Keratinocyte (primary cell): ENCODE measurements around the gene ABCB9. TPM values are rescaled to one million over a fixed set of nuclear protein-coding genes. Genes with fewer than 3 reads are reported as not detected.

Experiments
- DNase-seq: peaks from one replicate; pipeline ENCODE4 v3.0.0-alpha.2; 2011; ENCODE audit warnings: low read depth, missing footprints, low spot score
- FAIRE-seq: peaks from 2 replicates; lab custom pipeline; 2011; peaks lifted over from hg19 to GRCh38; lab: Jason Lieb, UNC
- H2AFZ ChIP-seq: 2 replicates; pipeline ENCODE4 v1.6.0; 2012; ENCODE audit warnings: low read length, control low read depth, inconsistent platforms; ENCODE audit not compliant: control insufficient read depth
- H3K27ac ChIP-seq: 2 replicates; pipeline ENCODE4 v1.5.1; 2011; ENCODE audit warnings: low read length; ENCODE audit not compliant: control insufficient read depth, insufficient read depth
- H3K27me3 ChIP-seq: 3 replicates; pipeline ENCODE4 v1.6.0; 2011; ENCODE audit warnings: low read length; ENCODE audit not compliant: control insufficient read depth, insufficient read depth; ENCODE audit errors: extremely low read depth
- H3K36me3 ChIP-seq, 2 experiments: 2 replicates in 1 of 2; 3 replicates in 1 of 2; pipeline ENCODE4 v1.5.1; 2011; ENCODE audit warnings: low read length in 2 of 2, mild to moderate bottlenecking in 1 of 2; ENCODE audit not compliant: control insufficient read depth in 2 of 2, insufficient read depth in 2 of 2; ENCODE audit errors: extremely low read depth in 1 of 2
- H3K4me1 ChIP-seq: 3 replicates; pipeline ENCODE4 v1.5.1; 2011; ENCODE audit warnings: low read length; ENCODE audit not compliant: control insufficient read depth, insufficient read depth; ENCODE audit errors: extremely low read depth
- H3K4me2 ChIP-seq: 3 replicates; pipeline ENCODE4 v1.6.0; 2011; ENCODE audit warnings: low read depth, low read length; ENCODE audit not compliant: control insufficient read depth, insufficient read depth; ENCODE audit errors: extremely low read depth
- H3K4me3 ChIP-seq, 3 experiments: fragments of 200-600 bp in 1 of 3; sonication (generic) in 1 of 3; 2 replicates in 2 of 3; 3 replicates in 1 of 3; pipeline ENCODE4 v1.5.1; 2011 to 2016; ENCODE audit warnings: low read length in 3 of 3, mild to moderate bottlenecking in 3 of 3, control low read depth in 2 of 3, inconsistent platforms in 1 of 3, low read depth in 1 of 3, mixed read lengths in 1 of 3, mixed run types in 1 of 3, moderate library complexity in 1 of 3; ENCODE audit not compliant: control insufficient read depth in 2 of 3, insufficient read depth in 2 of 3; ENCODE audit errors: extremely low read depth in 1 of 3
- H3K79me2 ChIP-seq: 2 replicates; pipeline ENCODE4 v1.6.0; 2012; ENCODE audit warnings: low read length; ENCODE audit not compliant: control insufficient read depth, insufficient read depth
- H3K9ac ChIP-seq: 3 replicates; pipeline ENCODE4 v1.6.0; 2011; ENCODE audit warnings: low read length; ENCODE audit not compliant: control insufficient read depth, insufficient read depth; ENCODE audit errors: extremely low read depth
- H3K9me1 ChIP-seq: 3 replicates; pipeline ENCODE4 v1.6.0; 2011; ENCODE audit warnings: low read length; ENCODE audit not compliant: control insufficient read depth, insufficient read depth; ENCODE audit errors: extremely low read depth
- H3K9me3 ChIP-seq: 2 replicates; pipeline ENCODE4 v1.5.1; 2012; ENCODE audit warnings: low read depth, low read length; ENCODE audit not compliant: control insufficient read depth
- H4K20me1 ChIP-seq: 3 replicates; pipeline ENCODE4 v1.6.0; 2011; ENCODE audit warnings: low read length; ENCODE audit not compliant: control insufficient read depth, insufficient read depth; ENCODE audit errors: extremely low read depth
- CTCF ChIP-seq, 3 experiments: IDR thresholded peaks in 1 of 3; conservative IDR thresholded peaks in 1 of 3; optimal IDR thresholded peaks in 1 of 3; 2 replicates in 2 of 3; 3 replicates in 1 of 3; pipeline versions ENCODE3 to v1.5.1; 2011; ENCODE audit warnings: low read length in 3 of 3, mild to moderate bottlenecking in 3 of 3, moderate library complexity in 2 of 3, control low read depth in 1 of 3, inconsistent platforms in 1 of 3; ENCODE audit not compliant: insufficient read depth in 2 of 3; ENCODE audit errors: extremely low read depth in 1 of 3
- EZH2 ChIP-seq: IDR thresholded peaks from one replicate; pipeline ENCODE4 v1.6.1; 2012; ENCODE audit warnings: inconsistent platforms, mild to moderate bottlenecking, low read length, moderate library complexity
- dilution Hi-C: fragments of 300-500 bp; cut with MboI; formaldehyde crosslinking; loops from one replicate; pipeline ENCODE4 v1.7.0; 2020; ENCODE audit warnings: low sequenced_read_pairs; ENCODE audit not compliant: extremely low pct_ligation_motif_present
- polyA plus RNA-seq, 5 experiments: library from polyadenylated mRNA; depleted of rRNA in 3 of 5; stranded (reverse) in 3 of 5; stranded (forward) in 1 of 5; unstranded in 1 of 5; fragments of >200 nt; gene quantifications; 1 replicate in 1 of 5; 2 replicates in 3 of 5; 3 replicates in 1 of 5; pipeline versions ENCODE4 v1.2.1 to v1.2.3, GENCODE V29; 2011 to 2012; ENCODE audit warnings: missing spikeins in 2 of 5, low read depth in 1 of 5, low replicate concordance in 1 of 5

Gene ABCB9
- polyA plus RNA-seq, 1 donor (not counting 4 experiments of a cell fraction or from before 2014, with no cell fraction given) = 4.0 TPM

- H2AFZ ChIP-seq = no peak overlapping the region
- no peak for TF ChIP-seq EZH2
- peak; percentile 96 for FAIRE-seq
- H3K79me2 ChIP-seq = peaks cover 82% of the 10 kb centered on the region
- H3K4me1 ChIP-seq = peaks cover 78% of the 10 kb centered on the region
- peak overlapping the region; percentile 95 for H3K4me2 ChIP-seq
- peak overlapping the region; percentile 97 for H3K9ac ChIP-seq
- peak; percentile 82 for DNase-seq
- H3K36me3 ChIP-seq = peaks cover 0 to 4% of the 10 kb centered on the region in 2 experiments
- dilution Hi-C loops = no loop called here
- H3K27ac ChIP-seq = peak overlapping the region; percentile 99
- H3K9me1 ChIP-seq = peaks cover 2% of the 10 kb centered on the region
- no peaks in the 10 kb centered on the region for H3K27me3 ChIP-seq
- peak overlapping the region in 2 of 3 experiments; percentile 45 to 61 for H3K4me3 ChIP-seq
- no peaks in the 10 kb centered on the region for H3K9me3 ChIP-seq
- H4K20me1 ChIP-seq = peaks cover 4% of the 10 kb centered on the region
These were observed 78.0 kb downstream of the ABCB9 start for GRCh38 chr12:122888232-122888752.

GRCh38 chr12:122887819-122888212, 78.4 kb downstream of the ABCB9 start:
- FAIRE-seq = peak; percentile 17
- Histone ChIP-seq H4K20me1 (peaks cover 4% of the 10 kb centered on the region), H3K9ac (peak overlapping the region; percentile 97), H3K27me3 (no peaks in the 10 kb centered on the region), H3K9me1 (peaks cover 2% of the 10 kb centered on the region), H3K4me3 (peak overlapping the region; percentile 7 to 61 (median 45)), H2AFZ (no peak overlapping the region), H3K79me2 (peaks cover 82% of the 10 kb centered on the region), H3K4me2 (peak overlapping the region; percentile 95), H3K27ac (peak overlapping the region; percentile 99), H3K36me3 (peaks cover 1 to 4% of the 10 kb centered on the region in 2 experiments), H3K4me1 (peaks cover 74% of the 10 kb centered on the region), H3K9me3 (no peaks in the 10 kb centered on the region)
- TF ChIP-seq EZH2 (no peak), CTCF (optimal IDR thresholded peaks at IDR 0.05 in 1 of 3, IDR thresholded peaks at IDR 0.05 in 1 of 3, conservative IDR thresholded peaks at IDR 0.05 in 1 of 3; ENCODE audit: extremely low read depth in 1 of 3, insufficient read depth in 2 of 3, low read length in 3 of 3) (no peak)
- no peak for DNase-seq
- dilution Hi-C loops = no loop called here
